Transverse colon (tissue), 4 donors: ENCODE measurements around the gene ZNF576. TPM values are rescaled to one million over a fixed set of nuclear protein-coding genes. Genes with fewer than 3 reads are reported as not detected.

Source experiments
- DNase-seq: peaks from one replicate; pipeline ENCODE4 v3.0.0-alpha.2; 2019
- H3K27ac ChIP-seq, 4 donors: fragments of 200-600 bp; sonication (generic); 2 replicates each; pipeline ENCODE4 v1.5.1; 2016 to 2018; ENCODE audit warnings: inconsistent platforms in 4 of 4
- H3K27me3 ChIP-seq: fragments of 200-600 bp; sonication (generic); 2 replicates; pipeline ENCODE4 v1.5.1; 2017; ENCODE audit warnings: inconsistent platforms
- H3K36me3 ChIP-seq, 4 donors: fragments of 200-600 bp; sonication (generic); 2 replicates each; pipeline ENCODE4 v1.5.1; 2017 to 2019; ENCODE audit warnings: inconsistent platforms in 4 of 4
- H3K4me1 ChIP-seq, 4 donors: fragments of 200-600 bp; sonication (generic); 2 replicates each; pipeline ENCODE4 v1.5.1; 2017 to 2020; ENCODE audit warnings: inconsistent platforms in 4 of 4
- H3K4me3 ChIP-seq, 4 donors: fragments of 200-600 bp; sonication (generic); 1 replicate in 1 of 4; 2 replicates in 3 of 4; pipeline versions ENCODE4 v1.5.1 to v1.6.1; 2017 to 2019; ENCODE audit warnings: inconsistent platforms in 4 of 4
- H3K9me3 ChIP-seq, 2 donors: fragments of 200-600 bp; sonication (generic); 2 replicates each; pipeline ENCODE4 v1.5.1; 2017 to 2019; ENCODE audit warnings: inconsistent platforms in 2 of 2
- EP300 ChIP-seq: sonication (generic); formaldehyde crosslinking; IDR thresholded peaks from one replicate; pipeline ENCODE4 v1.6.1; 2017; ENCODE audit warnings: antibody characterized with exemption, low read depth
- POLR2A ChIP-seq: fragments of 450-650 bp; IDR thresholded peaks from one replicate; pipeline ENCODE4 v1.6.1; 2016; ENCODE audit warnings: antibody characterized with exemption, mild to moderate bottlenecking, moderate library complexity
- POLR2AphosphoS5 ChIP-seq, 3 donors: sonication (generic); formaldehyde crosslinking; IDR thresholded peaks; one replicate each; pipeline ENCODE4 v1.6.1; 2016; ENCODE audit warnings: antibody characterized with exemption in 3 of 3
- WGBS, 2 donors: methylation state at CpG; one replicate each; pipeline ENCODE4 v1.1.5; 2018; ENCODE audit warnings: low coverage in 1 of 2; 5-methylcytosine and 5-hydroxymethylcytosine counted together
- in situ Hi-C, 4 donors: fragments of 200-750 bp; cut with MboI; loops; one replicate each; pipeline versions ENCODE4 v1.15.0 to v1.15.1; 2017; ENCODE audit warnings: low sequenced_read_pairs in 3 of 4, low pct_ligation_motif_present in 1 of 4, low pct_unique_long_range_greater_than_20kb in 1 of 4
- intact Hi-C: fragments of 100-400 bp; cut with DNase I; formaldehyde crosslinking; loops from one replicate; pipeline ENCODE4 v1.15.1; 2023; ENCODE audit warnings: low total_unique reads
- total RNA-seq, 4 donors: library from RNA; depleted of rRNA; stranded (reverse); fragments of >200 nt; gene quantifications; one replicate each; pipeline ENCODE4 v1.1.0, GENCODE V29; 2016
- TF ChIP-seq, protein P1 (sequence below), 5 experiments: fragments of 200-600 bp in 3 of 5; fragments of 450-650 bp in 2 of 5; sonication (generic) in 3 of 5; IDR thresholded peaks; 1 replicate in 2 of 5; 2 replicates in 3 of 5; pipeline ENCODE4 v1.5.1; 2016 to 2017; ENCODE audit warnings: antibody characterized with exemption in 5 of 5, inconsistent platforms in 3 of 5, mild to moderate bottlenecking in 2 of 5, moderate library complexity in 1 of 5

The ZNF576 gene
- total RNA-seq, 4 donors from 2014 or later = 3.7 to 11.9 (median 9.8) TPM

DNA sequence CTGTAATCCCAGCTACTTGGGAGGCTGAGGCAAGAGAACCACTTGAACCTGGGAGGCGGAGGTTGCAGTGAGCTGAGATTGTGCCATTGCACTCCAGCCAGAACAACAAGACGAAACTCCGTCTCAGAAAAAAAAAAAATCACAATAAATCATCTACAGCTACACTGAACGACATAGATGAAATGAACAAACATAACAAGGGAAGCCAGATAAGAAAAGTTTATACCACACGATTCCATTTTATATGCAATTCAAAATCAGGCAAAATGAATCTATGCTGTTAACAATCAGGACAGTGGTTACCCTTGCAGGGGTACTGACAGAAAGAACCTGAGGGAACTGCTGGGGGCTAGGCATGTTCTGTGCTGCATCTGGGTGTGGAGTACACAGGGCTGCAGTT is 26.7 kb upstream of the ZNF576 start:
- no peak overlapping the region for H3K27ac ChIP-seq
- H3K4me1 ChIP-seq = peaks cover 4 to 9% (median 5%) of the 10 kb centered on the region in 4 donors
- no peaks in the 10 kb centered on the region for H3K36me3 ChIP-seq
- H3K4me3 ChIP-seq = no peak overlapping the region
- in situ Hi-C loops = no loop called here
- WGBS, 2 donors = 68 to 73% methylated on average over 4 to 5 of the region's 5 CpGs
- no peak for DNase-seq
- no peaks in the 10 kb centered on the region for H3K27me3 ChIP-seq
- intact Hi-C loops = loop anchor here (10.0 kb wide), 1 partner anchor 85 kb away; no protein-coding TSS in a partner anchor
- no peaks in the 10 kb centered on the region for H3K9me3 ChIP-seq
- TF ChIP-seq EP300 = no peak

DNA sequence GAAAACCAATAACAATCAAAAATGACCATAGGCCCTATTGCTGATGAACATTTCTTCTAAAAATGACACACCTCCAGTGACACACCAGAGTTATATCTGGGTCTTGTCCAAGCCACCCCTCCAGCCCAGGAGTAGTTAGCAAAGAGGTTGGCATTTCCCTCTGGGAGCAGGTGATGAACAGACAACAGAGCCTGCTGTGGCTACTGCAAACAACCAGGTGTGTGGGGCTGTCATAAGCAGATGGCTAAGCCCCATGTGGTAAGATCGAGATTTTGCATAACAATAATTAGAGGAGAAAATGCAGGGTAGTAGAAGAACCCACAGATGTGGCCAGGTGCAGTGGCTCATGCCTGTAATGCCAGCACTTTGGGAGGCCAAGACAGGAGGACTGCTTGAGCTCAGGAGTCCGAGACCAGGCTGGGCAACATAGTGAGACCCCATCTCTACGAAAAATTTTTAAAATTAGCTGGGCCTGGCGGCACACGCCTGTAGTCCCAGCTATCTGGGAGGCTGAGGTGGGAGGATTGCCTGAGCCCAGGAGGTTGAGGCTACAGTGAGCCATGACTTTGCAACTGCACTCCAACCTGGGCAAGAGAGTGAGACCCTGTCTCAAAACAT is 26.1 kb upstream of the ZNF576 start:
- 65% methylated on average over 5 of the region's 5 CpGs; no CpG with 5 or more reads in 1 of the 2 donors for WGBS, 2 donors
- Histone ChIP-seq H3K9me3 (no peaks in the 10 kb centered on the region), H3K36me3 (no peaks in the 10 kb centered on the region), H3K4me1 (peaks cover 5 to 13% (median 9%) of the 10 kb centered on the region in 4 donors), H3K4me3 (no peak overlapping the region), H3K27me3 (no peaks in the 10 kb centered on the region), H3K27ac (no peak overlapping the region)
- TF ChIP-seq, protein P1, sequence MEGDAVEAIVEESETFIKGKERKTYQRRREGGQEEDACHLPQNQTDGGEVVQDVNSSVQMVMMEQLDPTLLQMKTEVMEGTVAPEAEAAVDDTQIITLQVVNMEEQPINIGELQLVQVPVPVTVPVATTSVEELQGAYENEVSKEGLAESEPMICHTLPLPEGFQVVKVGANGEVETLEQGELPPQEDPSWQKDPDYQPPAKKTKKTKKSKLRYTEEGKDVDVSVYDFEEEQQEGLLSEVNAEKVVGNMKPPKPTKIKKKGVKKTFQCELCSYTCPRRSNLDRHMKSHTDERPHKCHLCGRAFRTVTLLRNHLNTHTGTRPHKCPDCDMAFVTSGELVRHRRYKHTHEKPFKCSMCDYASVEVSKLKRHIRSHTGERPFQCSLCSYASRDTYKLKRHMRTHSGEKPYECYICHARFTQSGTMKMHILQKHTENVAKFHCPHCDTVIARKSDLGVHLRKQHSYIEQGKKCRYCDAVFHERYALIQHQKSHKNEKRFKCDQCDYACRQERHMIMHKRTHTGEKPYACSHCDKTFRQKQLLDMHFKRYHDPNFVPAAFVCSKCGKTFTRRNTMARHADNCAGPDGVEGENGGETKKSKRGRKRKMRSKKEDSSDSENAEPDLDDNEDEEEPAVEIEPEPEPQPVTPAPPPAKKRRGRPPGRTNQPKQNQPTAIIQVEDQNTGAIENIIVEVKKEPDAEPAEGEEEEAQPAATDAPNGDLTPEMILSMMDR (IDR thresholded peaks at IDR 0.05) = no peak
- TF ChIP-seq EP300 (no peak), POLR2A (no peak), POLR2AphosphoS5 (IDR thresholded peaks at IDR 0.05) (no peak)
- intact Hi-C loops = no loop called here
- in situ Hi-C loops = no loop called here
- DNase-seq = no peak

DNA sequence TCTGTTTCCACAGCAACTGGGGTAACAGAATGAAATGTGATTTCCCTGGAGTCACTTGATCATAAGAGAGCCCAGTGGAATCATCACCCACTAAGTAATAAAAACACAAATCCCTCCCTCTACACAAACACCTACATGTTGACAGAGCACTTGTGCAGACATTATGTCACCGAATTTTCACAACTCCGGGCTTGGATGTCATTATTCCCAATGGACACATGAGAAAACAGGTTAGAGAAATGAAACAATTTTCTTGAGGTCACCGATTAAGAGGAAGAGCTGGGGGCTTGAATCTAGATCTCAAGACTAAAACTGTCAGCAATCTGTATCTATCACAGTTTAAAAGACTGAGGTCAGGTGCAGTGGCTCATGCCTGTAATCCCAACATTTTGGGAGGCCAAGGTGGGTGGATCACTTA is 24.2 kb upstream of the ZNF576 start:
- no peak for DNase-seq
- intact Hi-C loops = loop anchor here (2.0 kb wide), 1 partner anchor 31 kb away; no protein-coding TSS in a partner anchor
- Histone ChIP-seq H3K27ac (peak overlapping the region in 2 of 4 donors; percentile 37 to 45), H3K9me3 (no peaks in the 10 kb centered on the region), H3K4me3 (no peak overlapping the region), H3K27me3 (no peaks in the 10 kb centered on the region), H3K4me1 (peaks cover 5 to 21% (median 12%) of the 10 kb centered on the region in 4 donors), H3K36me3 (no peaks in the 10 kb centered on the region)
- 54 to 69% methylated on average over 3 of the region's 3 CpGs for WGBS, 2 donors
- in situ Hi-C loops = no loop called here
- TF ChIP-seq POLR2A (no peak), POLR2AphosphoS5 (IDR thresholded peaks at IDR 0.05) (no peak), EP300 (no peak)

DNA sequence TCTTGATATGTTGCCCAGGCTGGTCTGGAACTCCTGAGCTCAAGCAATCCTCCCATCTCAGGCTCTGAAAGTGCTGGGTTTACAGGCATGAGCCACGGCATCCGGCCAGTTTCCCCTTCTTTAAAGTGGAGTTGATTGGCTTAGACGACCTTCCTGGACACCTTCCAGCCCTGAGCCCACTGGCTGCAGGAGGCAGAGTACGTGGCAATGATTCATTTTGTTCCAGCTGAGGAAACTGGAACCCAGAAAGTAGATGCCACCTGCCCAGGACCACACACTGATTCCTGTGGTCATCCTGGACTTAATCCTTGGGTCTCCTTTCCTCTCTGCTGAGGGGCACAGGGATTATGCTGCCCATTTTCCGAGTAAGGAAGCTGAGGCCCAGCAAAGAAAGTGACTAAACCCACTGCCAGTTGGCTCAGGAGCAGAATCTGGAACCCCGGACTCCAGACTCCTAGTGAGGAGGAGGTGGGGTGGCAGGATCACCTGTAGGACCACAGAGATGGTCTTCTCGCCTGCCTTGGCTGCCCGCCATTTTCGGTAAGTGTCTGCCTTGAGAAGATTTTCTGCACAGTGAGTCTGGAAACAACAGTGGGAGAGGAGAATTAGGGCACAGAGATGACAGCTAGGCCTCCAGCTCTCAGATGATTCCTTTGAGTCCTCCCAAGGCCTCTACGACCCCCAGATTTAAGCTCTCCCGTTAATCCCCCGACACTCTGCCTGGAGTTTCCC is 21.8 kb upstream of the ZNF576 start:
- Histone ChIP-seq H3K9me3 (no peaks in the 10 kb centered on the region), H3K27me3 (no peaks in the 10 kb centered on the region), H3K36me3 (no peaks in the 10 kb centered on the region), H3K4me3 (peak overlapping the region; percentile 72 to 99 (median 88)), H3K4me1 (peaks cover 5 to 22% (median 12%) of the 10 kb centered on the region in 4 donors), H3K27ac (peak overlapping the region; percentile 81 to 94 (median 92))
- no peak for DNase-seq
- intact Hi-C loops = no loop called here
- no peak for TF ChIP-seq EP300
- no peak for TF ChIP-seq POLR2A
- TF ChIP-seq, protein P1 (IDR thresholded peaks at IDR 0.05) = no peak
- TF ChIP-seq POLR2AphosphoS5 (IDR thresholded peaks at IDR 0.05) = no peak
- in situ Hi-C loops = no loop called here
- 0 to 28% methylated on average over 3 to 12 of the region's 12 CpGs for WGBS, 2 donors
